IMR-90 (cell line): ENCODE data around the gene ABHD16B. TPM values are rescaled to one million over a fixed set of nuclear protein-coding genes. Genes with fewer than 3 reads are reported as not detected.

Experiments
- ATAC-seq: fragments of 200-7000 bp; cut with Tn5 transposase; 2 replicates; pipeline ENCODE4 v1.9.1; 2020; ENCODE audit warnings: low read depth, mild to moderate bottlenecking, moderate library complexity
- BruUV-seq: library from RNA; stranded (reverse); fragments of 400-500 nt; replicated peaks from 2 replicates; lab custom pipeline; 2021; lab: Mats Ljungman, UMichigan
- CTCF ChIA-PET: fragments of 300-600 bp; formaldehyde crosslinking; extraction: SDS; loops from one replicate; lab custom pipeline; 2021; ENCODE audit warnings: antibody characterized with exemption; lab: Yijun Ruan, JAX
- POLR2A ChIA-PET: fragments of 300-600 bp; sonication (Branson Sonifier 250); formaldehyde crosslinking; loops from one replicate; lab custom pipeline; 2022; ENCODE audit warnings: antibody characterized with exemption; ENCODE audit not compliant: unreplicated experiment; lab: Charles Lee
- DNase-seq: peaks from one replicate; pipeline ENCODE4 v3.0.0; 2013
- H2AFZ ChIP-seq: replicated peaks from 2 replicates; pipeline ENCODE3; 2013; ENCODE audit warnings: low read length, mild to moderate bottlenecking; ENCODE audit not compliant: poor library complexity
- H2AK5ac ChIP-seq: 2 replicates; pipeline ENCODE4 v1.6.1; 2013; ENCODE audit warnings: low read depth, low read length, inconsistent platforms
- H2AK9ac ChIP-seq: replicated peaks from 2 replicates; pipeline ENCODE3; 2013; ENCODE audit warnings: mild to moderate bottlenecking, low read depth, low read length, moderate library complexity; ENCODE audit not compliant: poor library complexity
- H2BK120ac ChIP-seq: 2 replicates; pipeline ENCODE4 v1.6.1; 2013; ENCODE audit warnings: low read depth, low read length, inconsistent platforms
- H2BK15ac ChIP-seq: 3 replicates; pipeline ENCODE4 v1.6.1; 2013; ENCODE audit warnings: low read depth, low read length, inconsistent platforms
- H2BK20ac ChIP-seq: 2 replicates; pipeline ENCODE4 v1.6.1; 2013; ENCODE audit warnings: low read depth, mild to moderate bottlenecking, inconsistent platforms, low read length, moderate library complexity
- H2BK5ac ChIP-seq: 2 replicates; pipeline ENCODE4 v1.6.1; 2013; ENCODE audit warnings: mild to moderate bottlenecking, low read depth, low read length, inconsistent platforms; ENCODE audit not compliant: poor library complexity, severe bottlenecking
- H3K14ac ChIP-seq: replicated peaks from 2 replicates; pipeline ENCODE4 v1.6.1; 2013; ENCODE audit warnings: low read depth, low read length, inconsistent platforms
- H3K18ac ChIP-seq: 2 replicates; pipeline ENCODE4 v1.6.1; 2013; ENCODE audit warnings: low read depth, low read length, control low read depth
- H3K23ac ChIP-seq: 2 replicates; pipeline ENCODE4 v1.6.1; 2013; ENCODE audit warnings: low read depth, low read length, inconsistent platforms
- H3K27ac ChIP-seq: 2 replicates; pipeline ENCODE4 v1.5.1; 2013; ENCODE audit warnings: mild to moderate bottlenecking, control low read depth, low read length; ENCODE audit not compliant: insufficient read depth
- H3K27me3 ChIP-seq: 2 replicates; pipeline ENCODE4 v1.6.1; 2013; ENCODE audit warnings: low read length; ENCODE audit not compliant: control insufficient read depth, insufficient read depth
- H3K36me3 ChIP-seq: 2 replicates; pipeline ENCODE4 v1.6.1; 2013; ENCODE audit warnings: low read length, mixed read lengths; ENCODE audit not compliant: control insufficient read depth, insufficient read depth
- H3K4ac ChIP-seq: 2 replicates; pipeline ENCODE4 v1.6.1; 2013; ENCODE audit warnings: low read depth, low read length, inconsistent platforms
- H3K4me1 ChIP-seq: 2 replicates; pipeline ENCODE4 v1.6.1; 2013; ENCODE audit warnings: low read length, mixed read lengths; ENCODE audit not compliant: control insufficient read depth, insufficient read depth
- H3K4me2 ChIP-seq: 2 replicates; pipeline ENCODE4 v1.6.1; 2013; ENCODE audit warnings: low read depth, mild to moderate bottlenecking, control low read depth, low read length, moderate library complexity
- H3K4me3 ChIP-seq: 2 replicates; pipeline ENCODE4 v1.5.1; 2013; ENCODE audit warnings: low read depth, mild to moderate bottlenecking, control low read depth, low read length, moderate library complexity; ENCODE audit not compliant: insufficient read depth
- H3K56ac ChIP-seq: 2 replicates; pipeline ENCODE4 v1.6.1; 2013; ENCODE audit warnings: low read length, inconsistent platforms; ENCODE audit not compliant: insufficient read depth; ENCODE audit errors: extremely low read depth
- H3K79me1 ChIP-seq, 2 experiments: 2 replicates each; pipeline ENCODE4 v1.6.1; 2013; ENCODE audit warnings: low read length in 2 of 2, inconsistent platforms in 1 of 2, low read depth in 1 of 2
- H3K9ac ChIP-seq: 2 replicates; pipeline ENCODE4 v1.6.1; 2013; ENCODE audit warnings: low read depth, low read length, control low read depth
- H3K9me1 ChIP-seq: 2 replicates; pipeline ENCODE4 v1.6.1; 2013; ENCODE audit warnings: low read length, inconsistent platforms; ENCODE audit not compliant: insufficient read depth
- H3K9me3 ChIP-seq: 2 replicates; pipeline ENCODE4 v1.6.1; 2013; ENCODE audit warnings: low read length; ENCODE audit not compliant: control insufficient read depth, insufficient read depth
- H4K20me1 ChIP-seq: 2 replicates; pipeline ENCODE4 v1.6.1; 2013; ENCODE audit warnings: low read length, inconsistent platforms; ENCODE audit not compliant: insufficient read depth
- H4K5ac ChIP-seq: 2 replicates; pipeline ENCODE4 v1.6.1; 2013; ENCODE audit warnings: mild to moderate bottlenecking, low read depth, low read length, control low read depth
- H4K8ac ChIP-seq, 2 experiments: 2 replicates each; pipeline ENCODE4 v1.6.1; 2013; ENCODE audit warnings: low read depth in 2 of 2, low read length in 2 of 2, control low read depth in 1 of 2, inconsistent platforms in 1 of 2
- H4K91ac ChIP-seq: 2 replicates; pipeline ENCODE4 v1.6.1; 2013; ENCODE audit warnings: low read depth, low read length, inconsistent platforms; ENCODE audit not compliant: insufficient read depth
- CEBPB ChIP-seq: IDR thresholded peaks from 2 replicates; pipeline ENCODE4 v1.6.1; 2012; ENCODE audit warnings: low read depth, low read length, improper control_type of control experiment
- MXI1 ChIP-seq: IDR thresholded peaks from 2 replicates; pipeline ENCODE4 v1.6.1; 2012; ENCODE audit warnings: low read depth, mild to moderate bottlenecking, low read length, moderate library complexity, borderline replicate concordance
- NFE2L2 ChIP-seq: fragments of 150-350 bp; IDR thresholded peaks from 2 replicates; pipeline ENCODE4 v1.6.1; 2016; ENCODE audit warnings: low read depth, mild to moderate bottlenecking, low read length
- RFX5 ChIP-seq: IDR thresholded peaks from 2 replicates; pipeline ENCODE4 v1.8.0; 2012; ENCODE audit warnings: low read depth, mild to moderate bottlenecking, low read length, moderate library complexity
- SMC3 ChIP-seq: fragments of 150-350 bp; IDR thresholded peaks from 2 replicates; pipeline ENCODE4 v1.6.1; 2016; ENCODE audit warnings: low read depth, mild to moderate bottlenecking, antibody characterized with exemption, low read length, moderate library complexity
- WGBS, 2 experiments: methylation state at CpG; one replicate each; pipeline versions ENCODE4 v1.1.5 to v1.1.7; 2013; ENCODE audit warnings: missing lambda C conversion rate in 2 of 2; ENCODE audit not compliant: insufficient read length in 1 of 2; ENCODE audit errors: extremely low coverage in 2 of 2; 5-methylcytosine and 5-hydroxymethylcytosine counted together
- dilution Hi-C: fragments of 300-500 bp; cut with HindIII; formaldehyde crosslinking; loops from one replicate; pipeline ENCODE4 v1.14.3; 2018; ENCODE audit warnings: low sequenced_read_pairs; ENCODE audit not compliant: unreplicated experiment
- in situ Hi-C: fragments of 300-500 bp; cut with MboI; formaldehyde crosslinking; loops from 3 replicates; pipeline ENCODE4 v1.14.3; 2019; ENCODE audit warnings: low sequenced_read_pairs, inconsistent platforms, mixed read lengths
- intact Hi-C: fragments of 100-400 bp; cut with micrococcal nuclease; formaldehyde crosslinking; loops from 2 replicates; pipeline ENCODE4 v1.10.0; 2022
- polyA plus RNA-seq, 3 experiments: library from polyadenylated mRNA; depleted of rRNA; stranded (reverse); fragments of >200 nt; gene quantifications; 2 replicates each; pipeline ENCODE4 v1.2.3, GENCODE V29; 2012; ENCODE audit warnings: low replicate concordance in 1 of 3
- total RNA-seq: library from RNA; depleted of rRNA; stranded (reverse); fragments of >200 nt; gene quantifications from 2 replicates; pipeline ENCODE4 v1.2.3, GENCODE V29; 2012

ABHD16B gene
- total and polyA plus RNA-seq, 2 of the 4 experiments (the other 2 are of a cell fraction): 0.05 TPM; not detected in 1

- no peak overlapping the region for H3K23ac ChIP-seq
- no peak overlapping the region for H3K9ac ChIP-seq
- H3K27ac ChIP-seq: no peak overlapping the region
- BruUV-seq: no TSS peak
- H4K5ac ChIP-seq: no peak overlapping the region
- no peak overlapping the region for H2BK120ac ChIP-seq
- H3K18ac ChIP-seq: no peak overlapping the region
- H2AK5ac ChIP-seq: no peak overlapping the region
- H4K20me1 ChIP-seq: peaks cover 59% of the 10 kb centered on the region
- intact Hi-C loops (no loop called here), dilution Hi-C loops (no loop called here), in situ Hi-C loops (no loop called here)
- H3K27me3 ChIP-seq: no peaks in the 10 kb centered on the region
- no peak overlapping the region for H2BK5ac ChIP-seq
- 72% methylated on average over 4 of the region's 8 CpGs; no CpG with 5 or more reads in 1 of the 2 experiments for WGBS, 2 experiments
- no peak overlapping the region for H3K4ac ChIP-seq
- H3K36me3 ChIP-seq: no peaks in the 10 kb centered on the region; the same call in 1 of the 2 replicates
- DNase-seq: no peak
- no peak overlapping the region for H2BK20ac ChIP-seq
- H3K14ac ChIP-seq: no peak overlapping the region
- no peak overlapping the region for H2AK9ac ChIP-seq
- ChIA-PET POLR2A (no interaction called here), CTCF (no interaction called here)
- no peak overlapping the region for H3K4me3 ChIP-seq
- H3K4me2 ChIP-seq: no peak overlapping the region
- H4K91ac ChIP-seq: no peak overlapping the region
- H2BK15ac ChIP-seq: no peak overlapping the region
- H3K9me1 ChIP-seq: peaks cover 17% of the 10 kb centered on the region
- ATAC-seq: no peak
- no peaks in the 10 kb centered on the region for H3K9me3 ChIP-seq
- TF ChIP-seq SMC3 (no peak), CEBPB (peak; percentile 47), MXI1 (no peak), RFX5 (no peak), NFE2L2 (no peak)
- H3K79me1 ChIP-seq: peaks cover 31 to 71% of the 10 kb centered on the region in 2 experiments
- H3K4me1 ChIP-seq: peaks cover 11% of the 10 kb centered on the region
- H2AFZ ChIP-seq: peak overlapping the region; percentile 51
- H3K56ac ChIP-seq: no peak overlapping the region
- H4K8ac ChIP-seq: no peak overlapping the region
These were observed 46.2 kb upstream of the ABHD16B start for GRCh38 chr20:63814891-63815614.
